ENCODE results near the gene SOX13.
A peak's percentile ranks its signal among the peaks of the same experiment; 100 is the strongest.

Gene SOX13

DNA sequence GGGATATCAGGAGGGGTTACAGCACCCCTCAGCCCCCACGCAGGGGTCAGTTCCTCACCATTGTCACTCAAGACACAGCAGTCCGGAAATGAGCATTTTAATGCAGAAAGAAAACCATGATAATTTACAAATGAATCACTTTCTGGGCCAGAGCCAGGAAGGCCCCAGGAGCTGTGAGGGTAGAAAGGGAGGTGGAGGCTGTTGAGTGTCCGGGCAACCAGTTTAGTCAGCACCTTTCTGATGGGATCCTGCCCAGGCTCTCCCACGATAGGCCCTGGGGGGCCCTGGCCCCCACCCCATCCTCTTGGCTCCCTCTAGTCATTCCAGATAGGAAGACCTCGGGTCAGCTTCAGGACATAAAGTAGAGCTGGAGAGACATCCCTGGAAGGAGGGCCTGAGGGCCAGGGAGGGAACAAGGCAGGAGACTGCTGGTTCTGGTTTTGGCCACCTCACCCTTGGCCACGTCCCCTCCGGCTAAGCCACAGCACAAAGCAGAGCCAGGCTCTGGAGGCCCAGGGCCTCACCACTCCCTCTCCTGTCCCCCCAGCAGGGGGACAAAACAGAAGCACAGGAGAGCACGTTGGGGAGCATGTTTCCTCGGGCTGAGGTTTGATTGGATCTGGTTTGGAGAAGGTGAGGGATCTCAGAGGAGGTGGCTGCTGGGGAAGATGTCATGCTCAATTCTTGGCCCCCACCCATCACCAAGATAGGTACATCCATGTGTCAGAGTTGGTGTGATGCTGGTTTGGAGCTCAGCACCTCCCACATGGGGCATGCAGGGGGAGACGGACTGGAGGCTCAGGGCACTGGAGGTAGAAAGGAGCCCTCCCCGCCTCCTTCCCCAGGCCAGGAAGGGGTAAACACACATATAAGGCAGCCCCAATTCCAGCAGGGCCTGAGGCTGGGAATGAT is 58.3 kb downstream of the SOX13 start:
- DNase-seq (ENCODE audit: low read depth in 2 of 2): no peak

DNA sequence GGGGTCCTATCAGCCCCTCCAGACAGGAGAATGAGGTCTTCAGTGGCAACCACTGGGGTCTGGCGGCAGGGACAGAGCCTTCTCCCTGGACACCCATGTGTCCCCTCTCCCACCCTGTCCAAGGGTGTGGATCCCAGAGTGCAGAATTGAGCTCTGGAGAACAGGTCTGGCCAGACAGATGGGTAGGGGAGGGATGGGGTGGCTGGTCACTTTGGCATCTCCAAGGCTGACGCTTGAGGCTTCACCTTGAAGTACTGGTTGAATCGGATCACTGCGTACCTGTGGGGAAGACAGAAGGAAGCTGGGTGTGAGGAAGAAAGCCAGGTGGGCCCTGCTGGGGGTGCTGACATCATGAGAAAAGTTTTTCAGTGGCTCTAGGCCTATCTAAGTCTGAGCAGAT is 59.1 kb downstream of the SOX13 start:
- no peak for DNase-seq (ENCODE audit: low read depth in 2 of 2)

DNA sequence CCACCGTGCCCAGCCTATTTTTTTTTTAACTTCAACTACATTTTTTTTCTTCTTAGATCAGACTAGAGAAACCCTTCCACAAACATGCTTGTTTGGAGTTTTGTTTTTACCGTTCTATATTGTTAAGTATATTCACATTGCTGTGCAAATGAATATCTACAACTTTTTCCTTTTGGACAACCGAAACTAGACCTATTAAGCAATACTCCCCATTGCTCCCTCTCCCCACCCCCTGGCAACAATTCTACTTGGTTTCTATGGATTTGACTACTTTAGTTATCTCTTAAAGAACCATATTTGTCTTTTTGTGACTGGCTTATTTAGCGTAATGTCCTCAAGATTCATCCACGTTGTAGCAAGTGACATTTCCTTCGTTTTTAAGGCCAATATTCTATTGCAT is 59.8 kb downstream of the SOX13 start:
- no peak for DNase-seq (ENCODE audit: low read depth in 2 of 2)

DNA sequence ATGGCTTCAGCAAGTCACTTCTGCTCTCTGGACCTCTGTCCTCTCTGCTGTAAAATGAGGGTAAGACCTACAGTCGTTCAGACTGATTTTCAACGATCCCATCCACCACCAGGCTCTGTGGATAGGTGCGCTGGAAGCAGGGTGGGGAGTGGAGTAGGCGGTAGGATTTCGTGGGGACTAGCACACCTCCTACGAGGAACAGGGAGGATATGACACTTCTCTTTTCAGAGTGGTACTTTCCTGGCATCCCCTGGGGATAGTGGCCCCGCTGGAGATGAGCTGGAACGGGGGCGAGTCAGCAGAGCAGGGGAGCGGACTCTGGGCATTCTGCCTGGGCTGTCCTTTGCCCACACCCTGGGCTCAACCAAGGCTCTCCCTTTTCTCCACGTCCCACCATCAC is 61.2 kb downstream of the SOX13 start:
- DNase-seq (ENCODE audit: low read depth in 2 of 2): no peak

DNA sequence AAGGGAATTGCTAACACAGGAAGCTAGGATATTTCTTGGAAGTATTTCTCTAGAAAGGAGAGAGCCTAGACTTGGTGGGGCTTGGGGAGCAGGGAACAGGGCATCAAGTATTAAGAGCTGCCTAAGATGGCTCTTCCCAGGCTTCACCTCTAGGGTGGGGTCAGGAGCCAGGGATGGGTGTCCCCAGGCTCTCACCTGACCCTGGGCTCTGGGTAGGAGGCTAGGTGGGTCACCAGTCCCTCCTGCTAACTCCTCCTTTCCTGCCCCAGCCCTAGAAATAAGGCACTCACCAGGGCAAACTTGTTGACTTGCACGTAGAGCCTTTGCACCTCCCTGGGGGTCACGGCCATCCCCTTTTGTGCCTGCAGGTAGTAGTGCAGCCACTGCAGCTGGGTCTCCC is 63.9 kb downstream of the SOX13 start:
- no peak for DNase-seq (ENCODE audit: low read depth in 2 of 2)

DNA sequence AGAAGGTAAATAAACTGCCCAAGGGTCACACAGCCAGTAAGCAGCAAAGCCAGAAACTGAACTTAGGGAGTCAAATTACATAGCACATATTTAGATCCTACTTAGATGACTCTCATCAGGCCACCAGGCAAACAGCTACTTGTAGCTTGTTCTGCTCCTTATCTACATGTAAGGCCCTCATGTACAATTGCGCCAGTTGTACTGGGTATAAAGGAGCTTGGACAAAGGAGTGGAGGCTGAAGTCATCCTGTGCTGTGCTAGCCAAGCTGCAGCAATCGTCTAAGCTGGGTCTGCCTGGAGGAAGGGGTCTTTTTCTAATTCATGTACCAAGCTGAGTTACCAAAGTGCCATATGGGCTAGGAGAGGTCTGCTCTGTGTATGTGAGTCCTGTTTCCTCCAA is 66.2 kb downstream of the SOX13 start:
- DNase-seq (ENCODE audit: low read depth in 2 of 2): no peak

DNA sequence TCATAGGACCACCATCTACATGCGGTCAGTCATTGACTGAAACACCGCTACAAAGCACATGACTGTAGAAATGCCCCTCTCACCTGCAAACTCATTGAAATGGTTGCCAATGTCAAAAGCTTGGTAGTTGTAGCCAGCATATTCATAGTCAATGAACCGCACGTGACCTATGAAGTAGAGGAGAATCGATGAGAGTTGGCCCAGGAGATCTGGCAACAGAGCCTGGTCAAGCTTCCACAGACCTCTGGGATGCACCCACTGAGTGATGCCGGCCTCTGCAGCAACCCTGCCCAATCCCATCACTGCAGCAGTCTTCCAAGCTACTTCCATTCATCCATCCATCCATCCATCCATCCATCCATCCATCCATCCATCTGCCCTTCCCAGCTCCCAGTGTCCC is 67.0 kb downstream of the SOX13 start:
- DNase-seq (ENCODE audit: low read depth in 2 of 2): no peak

DNA sequence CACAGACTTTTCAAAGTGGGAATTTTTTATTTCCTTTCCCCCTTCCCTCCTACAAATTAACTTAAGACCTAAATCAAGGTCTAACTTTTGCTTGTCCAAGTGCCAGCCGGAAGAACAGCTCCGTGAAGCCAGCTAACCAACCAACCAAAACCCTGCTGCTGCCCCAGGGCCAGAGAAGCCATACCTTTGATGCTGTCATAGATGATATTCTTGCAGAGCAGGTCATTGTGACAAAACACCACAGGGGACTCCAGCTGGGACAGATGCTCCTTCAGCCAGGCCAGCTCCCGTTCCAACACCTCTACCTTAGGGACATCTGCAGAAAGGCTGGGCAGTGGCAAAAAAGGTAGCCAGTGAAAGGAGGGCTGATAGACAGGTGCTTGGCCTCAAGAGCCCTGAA is 68.2 kb downstream of the SOX13 start:
- no peak for DNase-seq (ENCODE audit: low read depth in 2 of 2)

DNA sequence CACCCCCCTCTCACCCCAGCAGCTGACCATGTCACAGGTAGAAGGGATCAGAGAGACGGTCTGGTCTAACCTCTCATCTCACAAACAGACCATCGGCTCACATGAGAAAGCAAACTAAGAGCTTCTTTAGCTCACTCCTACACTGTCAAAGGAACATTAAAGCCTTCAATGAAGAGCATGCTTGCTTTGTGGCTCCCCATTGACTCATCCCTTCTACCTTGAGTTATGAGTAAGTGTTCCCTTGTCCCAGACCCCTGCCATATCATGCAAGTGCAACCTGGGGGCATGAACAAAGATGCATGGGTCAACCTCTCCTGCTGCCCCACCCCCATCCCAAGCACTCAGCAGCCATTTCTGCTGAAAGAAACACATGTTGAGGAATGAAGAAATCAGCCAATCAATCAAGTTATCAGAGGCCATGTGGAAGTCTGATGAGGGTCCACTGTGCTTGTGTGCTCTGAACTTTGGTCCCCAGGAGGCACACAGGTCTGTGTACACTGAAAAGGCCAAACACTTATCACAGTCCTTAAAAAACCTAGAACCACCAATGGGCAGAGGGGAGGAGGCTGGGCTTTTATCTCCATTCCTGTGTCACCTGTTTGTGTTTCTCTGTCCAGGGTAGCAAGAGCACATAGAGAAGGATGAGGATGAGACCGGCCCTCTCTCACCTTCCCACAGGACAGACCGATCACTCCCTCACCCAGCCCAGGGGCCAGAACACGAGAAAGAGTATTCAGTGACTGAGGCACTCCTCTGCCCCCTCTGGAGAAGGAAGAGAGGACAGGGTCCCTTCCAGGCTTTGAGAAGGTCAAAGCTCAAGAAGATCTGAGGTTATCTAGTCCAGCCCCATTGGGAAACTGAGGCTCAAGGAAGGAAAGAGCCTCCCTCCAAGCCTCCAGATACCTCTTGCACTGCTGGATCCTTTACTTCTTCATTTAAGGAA is 69.4 kb downstream of the SOX13 start:
- no peak for DNase-seq (ENCODE audit: low read depth in 2 of 2)

DNA sequence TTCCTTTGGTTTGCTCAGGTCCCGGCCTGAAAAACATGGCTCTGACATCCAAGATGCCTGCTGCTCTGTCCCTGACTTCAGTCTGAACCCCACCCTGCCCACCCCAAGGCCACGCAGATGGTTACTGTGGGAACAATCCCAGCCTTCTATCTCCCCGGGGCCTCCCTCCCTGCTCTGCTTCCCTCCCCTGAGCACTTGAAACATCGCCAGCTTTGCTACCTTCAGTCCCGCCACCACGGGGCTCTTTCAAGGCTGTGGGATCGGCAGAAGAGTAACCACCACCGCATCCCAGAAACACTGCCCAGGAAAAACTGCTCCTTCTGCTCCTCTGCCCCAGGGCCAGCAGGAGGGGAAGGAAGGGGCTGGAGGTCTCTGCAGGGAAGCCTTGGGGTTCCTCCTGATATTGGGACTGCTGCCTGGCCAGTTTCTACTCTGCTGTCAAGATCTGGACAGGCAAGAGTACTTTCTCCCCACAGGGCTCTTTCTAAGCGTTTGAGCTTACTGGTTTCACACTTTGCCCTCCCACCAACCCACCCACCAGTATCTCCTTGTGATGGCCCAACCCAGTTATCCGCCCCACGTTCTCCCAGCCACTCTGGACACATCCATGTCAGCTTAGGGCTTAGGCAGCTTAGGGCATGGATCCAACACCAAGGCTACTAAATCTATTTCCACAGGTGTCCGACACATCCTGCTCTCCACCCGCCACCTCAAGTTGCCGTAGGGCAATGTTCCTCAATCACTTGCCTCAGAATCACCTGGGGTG is 70.5 kb downstream of the SOX13 start:
- DNase-seq (ENCODE audit: low read depth in 2 of 2): no peak

DNA sequence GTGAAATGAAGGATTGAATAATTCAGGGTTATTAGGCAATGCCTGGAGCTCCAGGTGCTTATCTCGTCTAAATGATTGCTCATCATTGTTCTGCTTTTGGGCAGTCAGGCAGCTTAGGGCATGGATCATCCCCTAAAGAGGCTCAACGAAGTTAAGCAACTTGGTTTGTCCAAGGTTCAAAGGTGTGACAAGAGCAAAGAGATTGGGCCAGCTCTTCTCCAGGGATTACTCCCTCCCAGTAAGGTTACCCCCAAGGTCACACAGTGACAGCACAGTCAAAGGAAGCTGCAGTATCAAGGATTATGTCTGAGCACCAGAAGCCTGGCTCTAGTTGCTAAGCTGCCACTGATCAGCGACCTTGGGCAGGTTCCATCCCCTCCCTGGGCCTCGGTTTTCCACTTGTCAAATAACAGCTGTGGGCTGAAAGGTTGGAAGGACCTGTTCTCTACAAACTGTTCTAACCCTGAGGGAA is 72.2 kb downstream of the SOX13 start:
- DNase-seq (ENCODE audit: low read depth in 2 of 2): no peak

DNA sequence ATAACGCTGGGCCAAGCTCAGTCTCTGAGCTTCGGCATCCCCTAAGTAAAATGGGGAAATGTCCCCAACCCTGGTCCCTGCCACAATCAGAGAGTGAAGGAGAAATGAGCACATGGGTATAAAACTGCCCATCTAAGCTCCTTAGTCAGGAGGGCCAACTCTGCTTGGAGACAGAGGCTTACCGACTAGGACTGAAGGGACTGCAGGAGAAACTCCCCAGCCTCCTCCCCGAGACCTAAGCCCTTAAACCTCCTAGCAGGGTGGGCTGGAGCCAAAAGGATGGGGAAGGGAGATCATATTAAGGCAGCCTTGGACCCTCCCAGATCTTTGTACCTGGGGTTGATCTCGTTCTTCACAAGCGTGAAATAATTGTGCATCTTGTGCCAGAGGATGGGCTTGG is 73.4 kb downstream of the SOX13 start:
- no peak for DNase-seq (ENCODE audit: low read depth in 2 of 2)

DNA sequence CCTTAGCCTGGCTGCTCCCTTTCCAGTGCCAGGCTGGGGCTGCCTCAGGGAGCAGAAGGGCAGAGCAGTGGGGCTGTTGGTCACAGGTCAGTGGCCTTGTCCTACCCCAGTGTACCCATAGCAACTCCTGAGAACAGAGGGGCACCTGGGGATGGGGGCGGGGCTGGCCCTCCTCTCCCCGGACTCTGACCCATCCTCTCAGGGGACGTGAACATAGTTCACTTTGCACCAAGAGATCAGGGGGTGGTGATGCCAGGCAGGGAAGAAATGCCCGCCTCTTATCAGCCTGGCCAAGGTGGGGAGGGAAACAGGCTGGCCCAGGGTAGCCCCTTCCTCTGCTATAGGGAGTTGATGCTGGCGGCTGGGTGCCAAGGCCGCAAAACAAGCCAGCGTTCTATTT is 74.0 kb downstream of the SOX13 start:
- no peak for DNase-seq (ENCODE audit: low read depth in 2 of 2)

DNA sequence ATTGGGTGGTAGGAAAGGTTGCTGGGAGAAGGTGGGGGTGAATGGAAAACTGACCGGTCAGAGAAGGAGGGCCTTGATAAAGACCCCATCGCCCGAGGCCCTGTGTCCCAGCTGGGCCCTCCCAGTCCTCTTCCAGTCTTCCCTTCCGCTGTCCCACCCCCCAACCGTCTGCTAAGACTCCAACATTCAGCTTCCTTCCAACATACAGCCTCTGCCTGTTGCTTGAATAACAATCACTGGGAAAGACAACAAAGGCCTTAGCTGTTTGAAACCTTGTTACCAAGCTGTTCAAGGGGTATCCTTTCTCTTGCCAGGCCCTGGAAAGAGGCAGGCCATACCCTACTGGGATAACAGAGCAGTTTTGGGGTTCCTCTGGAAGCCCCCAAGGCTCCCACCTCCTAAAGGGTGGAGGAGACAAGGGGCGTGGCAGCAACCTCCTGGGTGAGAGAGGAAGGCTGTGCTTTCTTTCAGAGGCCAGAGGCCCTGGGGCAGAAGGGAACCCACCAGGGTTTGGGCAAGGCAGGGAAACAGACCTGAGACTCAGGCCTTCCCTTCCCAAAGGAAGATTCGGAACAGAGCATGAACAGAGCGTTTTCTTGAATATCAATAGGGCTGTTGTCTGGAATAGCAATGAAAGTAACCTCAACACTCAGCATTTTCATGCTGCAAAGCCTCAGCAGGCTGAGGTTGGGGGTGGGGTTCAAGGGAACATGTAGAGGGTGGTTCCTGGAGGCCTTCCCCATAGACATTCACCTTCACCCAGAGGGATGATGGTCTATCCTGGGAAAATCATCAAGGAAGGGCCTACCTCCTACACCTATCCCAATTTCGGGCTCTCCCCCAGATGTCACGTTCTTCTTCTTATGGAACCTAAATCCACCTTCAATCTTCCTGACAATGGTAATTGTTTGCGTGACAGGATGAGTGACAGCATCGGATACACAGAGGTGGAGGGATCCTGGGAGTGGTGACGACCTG is 74.8 kb downstream of the SOX13 start:
- DNase-seq (ENCODE audit: low read depth in 2 of 2): no peak

DNA sequence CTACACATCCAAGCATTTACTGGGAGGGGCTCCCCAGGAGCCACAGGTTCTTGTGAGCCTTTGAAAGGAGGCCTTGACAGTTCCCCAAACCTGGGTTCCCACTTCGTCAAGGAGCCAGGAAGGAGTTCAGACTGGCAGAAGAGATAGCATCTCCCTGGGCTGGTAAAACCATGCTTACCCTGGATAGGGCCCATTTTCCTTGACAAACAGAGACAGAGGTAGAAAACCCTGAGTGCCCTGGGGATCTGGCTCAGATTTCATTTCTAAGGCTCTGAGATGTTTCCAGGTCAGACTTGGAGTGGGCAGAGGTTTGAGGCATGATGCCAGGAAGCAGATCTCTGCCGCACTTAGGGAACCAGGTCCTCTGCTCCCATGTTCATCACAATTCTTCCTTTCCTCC is 76.2 kb downstream of the SOX13 start:
- DNase-seq (ENCODE audit: low read depth in 2 of 2): no peak

DNA sequence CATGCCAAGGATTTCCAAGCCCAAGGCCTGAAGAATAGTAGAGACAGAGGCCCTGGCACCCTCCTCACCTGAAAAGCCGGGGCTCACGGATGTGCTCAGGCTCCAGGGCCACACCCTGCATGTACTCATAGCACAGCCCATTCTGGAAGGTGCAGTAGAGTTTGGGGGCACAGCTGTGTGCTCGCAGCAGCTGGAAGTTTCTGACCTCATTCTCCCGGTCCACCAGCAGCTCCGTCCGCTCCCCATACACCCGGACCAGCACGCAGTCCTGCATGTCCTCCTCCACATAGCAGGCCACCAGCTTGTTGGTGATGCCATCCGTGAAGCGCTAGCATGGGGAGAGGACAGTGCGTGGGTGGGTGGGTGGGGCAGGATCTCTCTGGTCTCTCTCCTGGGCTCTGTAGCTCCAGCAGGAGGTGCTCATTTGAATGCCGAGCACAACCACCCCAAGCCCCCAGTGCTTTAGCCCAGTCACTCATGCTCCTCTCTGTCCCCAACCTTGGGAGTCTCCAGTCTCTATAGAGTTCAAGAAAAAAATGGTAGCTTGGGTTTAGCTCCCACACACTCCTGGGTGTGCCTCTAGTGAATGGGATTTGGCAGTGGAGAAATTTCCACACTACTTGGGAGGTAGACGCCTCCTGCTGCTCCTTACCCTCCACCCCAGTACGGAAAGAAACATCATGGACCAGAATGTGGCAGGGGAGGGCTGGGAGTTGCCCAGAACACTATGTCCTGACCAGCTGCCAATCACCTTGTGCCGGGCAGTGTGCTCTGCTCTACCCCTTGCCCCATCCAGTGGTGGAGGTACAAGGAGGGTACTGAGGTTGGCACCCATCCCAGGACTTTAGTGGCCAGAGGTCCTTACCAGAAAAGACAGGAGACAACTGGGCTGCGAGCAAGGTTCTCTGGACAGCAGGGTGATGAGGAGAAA is 77.0 kb downstream of the SOX13 start:
- no peak for DNase-seq (ENCODE audit: low read depth in 2 of 2)

DNA sequence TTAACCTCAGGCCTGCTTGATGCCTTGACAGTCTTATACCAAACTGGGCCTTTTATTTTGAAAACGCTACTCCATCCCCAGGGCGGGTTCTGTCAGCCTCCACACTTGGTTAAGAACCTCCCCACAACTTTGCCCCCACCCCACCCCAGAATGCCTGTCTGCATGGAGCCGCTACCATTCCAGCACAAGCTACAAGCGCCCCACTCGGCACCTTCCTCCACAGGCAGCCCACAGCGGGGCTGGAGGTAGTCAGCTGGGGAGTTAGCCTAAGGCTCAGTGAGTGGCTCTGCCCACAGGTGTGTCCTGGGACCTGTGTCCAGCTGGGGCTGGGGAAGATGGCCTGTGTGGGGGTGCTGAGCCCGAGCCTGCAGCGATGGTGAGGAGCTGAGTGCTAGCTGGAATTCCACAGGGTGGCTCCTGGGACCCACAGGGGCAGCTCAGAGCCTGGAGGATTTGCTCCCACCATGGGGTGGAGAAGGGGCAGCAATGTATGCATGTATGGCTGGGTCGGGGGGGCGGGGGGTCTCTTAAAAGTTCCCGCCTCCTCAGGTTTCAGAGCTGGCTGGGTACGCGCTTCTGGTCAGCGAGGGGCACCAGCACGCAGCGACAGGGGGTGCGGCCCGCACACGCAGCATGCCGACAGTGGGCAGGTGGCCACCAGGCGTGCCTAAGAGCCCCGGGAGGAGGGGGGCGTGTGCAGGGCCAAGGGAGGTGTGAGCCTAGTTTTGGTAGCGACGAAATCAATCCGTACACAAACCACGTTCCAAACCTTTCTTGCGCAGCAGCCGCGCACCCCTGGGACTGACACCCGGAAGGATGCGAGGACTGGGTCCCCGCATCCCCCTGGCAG is 78.0 kb downstream of the SOX13 start:
- no peak for DNase-seq (ENCODE audit: low read depth in 2 of 2)

DNA sequence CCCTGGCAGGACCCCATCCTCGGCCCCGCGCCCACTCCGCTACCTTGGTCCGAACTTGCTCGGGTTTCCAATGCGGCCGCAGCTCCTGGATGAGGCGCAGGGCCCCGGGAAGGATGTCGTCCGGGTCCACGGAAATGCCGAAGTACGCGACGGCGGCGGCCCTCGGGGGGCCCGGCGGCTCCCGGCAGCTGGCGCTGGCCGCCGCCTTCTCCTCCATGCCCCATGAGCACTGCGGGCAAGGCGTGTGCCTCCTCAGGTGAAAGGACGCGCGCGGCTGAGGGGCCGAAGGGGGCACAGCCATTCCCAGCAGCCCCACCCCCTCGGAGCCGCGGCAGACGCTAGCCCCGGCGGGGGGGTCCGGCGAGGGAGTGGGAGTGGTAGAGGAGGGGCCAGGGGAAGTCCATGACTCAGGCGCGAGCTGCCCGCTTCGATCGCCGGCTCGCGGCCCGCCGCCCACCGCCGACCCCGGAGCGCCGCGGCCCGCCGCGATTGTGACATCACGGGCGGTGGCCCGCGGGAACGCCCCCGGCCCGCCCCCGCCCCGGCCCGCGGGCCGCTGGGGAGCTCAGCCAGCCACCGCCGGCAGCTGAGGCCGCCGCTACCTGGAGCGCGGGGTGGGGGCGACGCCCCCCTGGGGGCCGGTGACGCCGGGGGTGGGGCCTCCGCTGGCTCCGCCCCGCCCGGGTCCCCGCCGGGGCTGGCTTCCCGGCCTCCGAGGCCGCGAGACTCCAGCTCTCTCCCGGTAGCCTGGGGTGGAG is 78.8 kb downstream of the SOX13 start, which contains the start of gene ETNK2:
TSS of gene ETNK2 (minus strand) at position 493 of the 758 bp plus-strand sequence. CDS start at position 301, 192 bp downstream.
- DNase-seq (ENCODE audit: low read depth in 2 of 2): peak; percentile 45 to 46
